HepG2 (cell line): ENCODE results near the gene PDE4D. TPM values are rescaled to one million over a fixed set of nuclear protein-coding genes. Genes with fewer than 3 reads are reported as not detected.

Experiments
- HDAC2 ChIP-seq: sonication (generic); formaldehyde crosslinking; IDR thresholded peaks from 2 replicates; pipeline ENCODE4 v1.4.0; 2020; ENCODE audit warnings: missing genetic modification reagents
- HIVEP1 ChIP-seq: sonication (generic); formaldehyde crosslinking; IDR thresholded peaks from 2 replicates; pipeline ENCODE4 v1.4.0; 2020; ENCODE audit warnings: mild to moderate bottlenecking, missing genetic modification reagents
- HMG20B ChIP-seq: conservative IDR thresholded peaks from 2 replicates; pipeline ENCODE4 v1.6.1; 2016; ENCODE audit warnings: missing genetic modification reagents, missing compliant biosample characterization
- KAT7 ChIP-seq: IDR thresholded peaks from 2 replicates; pipeline ENCODE4 v1.6.1; 2018; ENCODE audit warnings: borderline replicate concordance, missing compliant biosample characterization
- MTA3 ChIP-seq: sonication (generic); formaldehyde crosslinking; IDR thresholded peaks from 2 replicates; pipeline ENCODE4 v1.4.0; 2020; ENCODE audit warnings: missing genetic modification reagents
- NR2C2 ChIP-seq: sonication (generic); formaldehyde crosslinking; IDR thresholded peaks from 2 replicates; pipeline ENCODE4 v1.4.0; 2020; ENCODE audit warnings: missing genetic modification reagents, mild to moderate bottlenecking, moderate library complexity, borderline replicate concordance
- NR3C1 ChIP-seq: sonication (generic); formaldehyde crosslinking; IDR thresholded peaks from 2 replicates; pipeline ENCODE4 v1.4.0; 2020; ENCODE audit warnings: missing genetic modification reagents
- RFX3 ChIP-seq: IDR thresholded peaks from 2 replicates; pipeline ENCODE4 v1.6.1; 2016; ENCODE audit warnings: missing biosample characterization, missing genetic modification reagents
- RFXANK ChIP-seq: IDR thresholded peaks from 2 replicates; pipeline ENCODE4 v1.6.1; 2016
- STAT5B ChIP-seq: sonication (generic); formaldehyde crosslinking; IDR thresholded peaks from 2 replicates; pipeline ENCODE4 v1.4.0; 2020; ENCODE audit warnings: missing genetic modification reagents
- TBP ChIP-seq: sonication (generic); formaldehyde crosslinking; IDR thresholded peaks from 2 replicates; pipeline ENCODE4 v1.5.0; 2020; ENCODE audit warnings: missing genetic modification reagents
- TFE3 ChIP-seq: IDR thresholded peaks from 2 replicates; pipeline ENCODE4 v1.6.1; 2016
- ZNF350 ChIP-seq: sonication (generic); formaldehyde crosslinking; IDR thresholded peaks from 2 replicates; pipeline ENCODE4 v1.4.0; 2020; ENCODE audit warnings: mild to moderate bottlenecking, low read depth, missing genetic modification reagents, borderline replicate concordance
- ZNF646 ChIP-seq: sonication (generic); formaldehyde crosslinking; IDR thresholded peaks from 2 replicates; pipeline ENCODE4 v1.9.0; 2021; ENCODE audit warnings: mild to moderate bottlenecking, missing genetic modification reagents
- ZNF670 ChIP-seq: sonication (generic); formaldehyde crosslinking; IDR thresholded peaks from 2 replicates; pipeline ENCODE4 v1.8.0; 2022; ENCODE audit warnings: mild to moderate bottlenecking, missing genetic modification reagents, borderline replicate concordance
- ZNF773 ChIP-seq: sonication (generic); formaldehyde crosslinking; IDR thresholded peaks from 2 replicates; pipeline ENCODE4 v1.4.0; 2020; ENCODE audit warnings: missing genetic modification reagents, borderline replicate concordance
- ZSCAN20 ChIP-seq: sonication (generic); formaldehyde crosslinking; IDR thresholded peaks from 2 replicates; pipeline ENCODE4 v1.4.0; 2020; ENCODE audit warnings: missing genetic modification reagents, mild to moderate bottlenecking, borderline replicate concordance
- polyA plus RNA-seq, 8 experiments: library from polyadenylated mRNA; depleted of rRNA in 3 of 8; stranded (reverse) in 7 of 8; unstranded in 1 of 8; fragments of >200 nt; fragmentation: Illumina TruSeq in 4 of 8; extraction: Trizol in 4 of 8; gene quantifications; 2 replicates each; pipeline versions ENCODE4 v1.2.1 to v1.2.3, GENCODE V29; 2011 to 2016; ENCODE audit warnings: low read depth in 4 of 8, missing spikeins in 1 of 8, mixed read lengths in 1 of 8; ENCODE audit not compliant: insufficient read depth in 1 of 8
- total RNA-seq, 5 experiments: library from RNA; depleted of rRNA; stranded (reverse); fragments of >200 nt; fragmentation: Illumina TruSeq; extraction: Trizol; gene quantifications; 2 replicates each; pipeline ENCODE4 v1.2.3, GENCODE V29; 2016; ENCODE audit warnings: low read depth in 1 of 5
- TF ChIP-seq, protein P1 (sequence below): sonication (generic); formaldehyde crosslinking; conservative IDR thresholded peaks from 2 replicates; pipeline ENCODE4 v1.8.0; 2022; ENCODE audit warnings: missing genetic modification reagents
- TF ChIP-seq, protein P2 (sequence below): sonication (generic); formaldehyde crosslinking; IDR thresholded peaks from 2 replicates; pipeline ENCODE4 v1.5.1; 2020; ENCODE audit warnings: mild to moderate bottlenecking, moderate library complexity, missing genetic modification reagents

Gene PDE4D
- total and polyA plus RNA-seq, 2 of the 13 experiments (the other 11 are each of a cell fraction or from before 2014, with no cell fraction given): 7.0 to 12.2 TPM

DNA sequence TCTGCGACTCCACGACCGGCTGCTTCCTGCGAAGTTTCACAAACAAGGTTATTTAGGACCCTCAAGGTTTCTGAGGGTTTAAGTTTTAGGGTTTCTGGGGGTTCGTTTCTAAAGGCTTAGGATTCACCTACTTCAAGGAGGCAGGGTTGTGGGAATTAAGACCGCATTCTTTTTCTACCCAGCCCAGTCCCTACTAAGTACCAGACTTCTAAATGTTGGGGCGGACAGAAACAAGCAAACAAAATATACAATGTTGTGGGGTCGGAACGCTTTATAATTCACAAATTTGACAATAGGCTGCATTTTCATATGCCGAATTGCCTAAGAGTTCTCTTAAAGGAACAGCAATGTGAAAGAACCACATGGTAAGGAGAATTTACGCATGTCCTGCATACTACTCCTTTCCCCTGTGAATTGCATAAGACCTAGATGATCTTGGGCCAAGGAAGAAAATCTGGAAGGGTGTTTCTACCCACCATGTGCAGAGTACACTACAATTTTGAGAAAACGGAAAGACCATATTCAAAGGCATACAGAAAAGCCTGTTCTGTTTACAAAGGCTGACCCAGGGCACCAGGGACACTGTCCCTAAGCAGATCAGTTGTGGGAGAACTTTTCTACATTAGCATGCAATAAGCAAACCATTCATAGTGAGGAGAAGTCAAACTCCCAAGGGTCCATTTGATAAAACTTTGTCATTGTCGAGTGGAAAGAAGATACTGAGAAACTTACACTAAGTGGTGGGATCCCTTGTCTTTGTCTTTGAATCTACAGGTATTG lies 853.3 kb downstream of the PDE4D start (continued):
- TF ChIP-seq, protein P1, sequence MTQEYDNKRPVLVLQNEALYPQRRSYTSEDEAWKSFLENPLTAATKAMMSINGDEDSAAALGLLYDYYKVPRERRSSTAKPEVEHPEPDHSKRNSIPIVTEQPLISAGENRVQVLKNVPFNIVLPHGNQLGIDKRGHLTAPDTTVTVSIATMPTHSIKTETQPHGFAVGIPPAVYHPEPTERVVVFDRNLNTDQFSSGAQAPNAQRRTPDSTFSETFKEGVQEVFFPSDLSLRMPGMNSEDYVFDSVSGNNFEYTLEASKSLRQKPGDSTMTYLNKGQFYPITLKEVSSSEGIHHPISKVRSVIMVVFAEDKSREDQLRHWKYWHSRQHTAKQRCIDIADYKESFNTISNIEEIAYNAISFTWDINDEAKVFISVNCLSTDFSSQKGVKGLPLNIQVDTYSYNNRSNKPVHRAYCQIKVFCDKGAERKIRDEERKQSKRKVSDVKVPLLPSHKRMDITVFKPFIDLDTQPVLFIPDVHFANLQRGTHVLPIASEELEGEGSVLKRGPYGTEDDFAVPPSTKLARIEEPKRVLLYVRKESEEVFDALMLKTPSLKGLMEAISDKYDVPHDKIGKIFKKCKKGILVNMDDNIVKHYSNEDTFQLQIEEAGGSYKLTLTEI (CRISPR knock-in tag): no peak
- TF ChIP-seq NR3C1 (CRISPR knock-in tag): no peak
- TF ChIP-seq ZNF670 (CRISPR knock-in tag): no peak
- no peak for TF ChIP-seq HIVEP1 (CRISPR knock-in tag)
- no peak for TF ChIP-seq STAT5B (CRISPR knock-in tag)
- no peak for TF ChIP-seq TBP (CRISPR knock-in tag)
- TF ChIP-seq KAT7 (CRISPR knock-in tag): no peak
- TF ChIP-seq RFX3: no peak
- no peak for TF ChIP-seq RFXANK (CRISPR knock-in tag)
- TF ChIP-seq, protein P2, sequence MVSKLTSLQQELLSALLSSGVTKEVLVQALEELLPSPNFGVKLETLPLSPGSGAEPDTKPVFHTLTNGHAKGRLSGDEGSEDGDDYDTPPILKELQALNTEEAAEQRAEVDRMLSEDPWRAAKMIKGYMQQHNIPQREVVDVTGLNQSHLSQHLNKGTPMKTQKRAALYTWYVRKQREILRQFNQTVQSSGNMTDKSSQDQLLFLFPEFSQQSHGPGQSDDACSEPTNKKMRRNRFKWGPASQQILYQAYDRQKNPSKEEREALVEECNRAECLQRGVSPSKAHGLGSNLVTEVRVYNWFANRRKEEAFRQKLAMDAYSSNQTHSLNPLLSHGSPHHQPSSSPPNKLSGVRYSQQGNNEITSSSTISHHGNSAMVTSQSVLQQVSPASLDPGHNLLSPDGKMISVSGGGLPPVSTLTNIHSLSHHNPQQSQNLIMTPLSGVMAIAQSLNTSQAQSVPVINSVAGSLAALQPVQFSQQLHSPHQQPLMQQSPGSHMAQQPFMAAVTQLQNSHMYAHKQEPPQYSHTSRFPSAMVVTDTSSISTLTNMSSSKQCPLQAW (CRISPR knock-in tag): no peak
- no peak for TF ChIP-seq ZSCAN20 (CRISPR knock-in tag)
- no peak for TF ChIP-seq ZNF773
- TF ChIP-seq HDAC2: peak; percentile 19; the same call in 1 of the 2 replicates
- no peak for TF ChIP-seq ZNF646 (CRISPR knock-in tag)
- TF ChIP-seq NR2C2 (CRISPR knock-in tag): no peak
- TF ChIP-seq ZNF350: no peak
- TF ChIP-seq MTA3 (CRISPR knock-in tag): no peak
- TF ChIP-seq HMG20B (CRISPR knock-in tag): no peak
- no peak for TF ChIP-seq TFE3
